ENCODE data around the gene AXIN1.
"Not testable (repeated sequence)": the region's sequence is repeated elsewhere in the genome, so short reads cannot be mapped to it uniquely, and the experiment has no call there.

The AXIN1 gene

GRCh38 chr16:279531-279930 is 73.0 kb downstream of the AXIN1 start:
- no peak for DNase-seq

DNA sequence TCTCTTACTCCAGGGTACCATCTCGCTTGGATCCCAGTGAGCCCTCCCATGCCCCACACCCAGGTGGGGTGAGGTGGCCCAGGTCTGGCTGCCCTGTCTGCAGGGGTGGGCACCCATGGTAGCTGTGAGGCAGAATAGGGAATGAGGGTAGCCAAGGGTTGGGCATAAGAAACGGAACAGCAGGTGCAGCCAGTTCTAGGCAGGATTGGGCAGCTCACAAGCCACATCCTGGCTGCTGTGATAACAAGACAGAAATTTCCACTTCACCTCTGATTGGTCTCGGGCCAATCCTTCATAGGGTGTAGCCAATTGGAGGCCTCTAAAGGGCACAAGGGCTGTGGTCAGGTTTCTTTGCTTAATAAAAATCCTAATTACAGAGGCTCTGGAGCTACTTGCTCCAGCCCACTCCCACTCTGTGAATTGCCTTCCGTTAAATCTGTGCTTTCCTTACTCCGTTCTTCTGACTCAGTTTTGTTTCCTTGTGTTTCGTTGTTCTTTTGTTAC is 73.6 kb downstream of the AXIN1 start:
- DNase-seq: peak; percentile 62

- no peak for DNase-seq
Observed at GRCh38 chr16:276426-277077, 76.0 kb downstream of the AXIN1 start.

- DNase-seq: no peak
Observed at GRCh38 chr16:275786-276232, 76.7 kb downstream of the AXIN1 start, which contains the start of gene RGS11. Gene RGS11 (minus strand): TSS chr16:275944. CDS start chr16:275911, 33 bp downstream.

DNA sequence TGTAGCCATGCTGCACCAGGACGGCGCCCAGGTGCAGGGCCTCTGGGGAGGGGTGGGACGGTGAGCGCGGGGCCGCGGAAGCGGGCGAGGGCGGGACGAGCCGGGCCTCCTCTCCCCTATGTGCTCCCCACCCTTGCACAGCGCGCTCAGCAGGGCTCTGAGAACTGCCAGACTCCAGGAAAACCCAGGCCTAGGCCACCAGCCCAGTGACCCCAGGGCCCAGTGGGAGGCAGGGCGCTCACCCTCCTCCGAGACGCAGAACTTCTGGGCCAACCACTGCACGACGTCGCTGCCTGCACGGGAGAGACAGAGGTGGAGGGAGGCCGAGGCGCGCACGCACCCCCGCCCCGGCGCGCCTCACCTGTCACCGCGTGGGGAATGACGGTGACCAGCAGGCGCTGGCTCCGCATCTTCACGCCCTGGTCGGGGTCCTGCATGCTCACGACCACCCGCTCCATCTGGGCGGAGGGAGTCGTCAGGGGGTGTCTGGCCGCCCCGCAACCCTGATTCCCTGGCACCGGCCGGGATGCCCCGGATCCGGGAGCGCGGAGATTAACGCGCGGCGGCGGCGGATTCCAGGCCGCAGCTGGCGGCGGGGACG is 77.4 kb downstream of the AXIN1 start:
- DNase-seq: peak; percentile 13

DNA sequence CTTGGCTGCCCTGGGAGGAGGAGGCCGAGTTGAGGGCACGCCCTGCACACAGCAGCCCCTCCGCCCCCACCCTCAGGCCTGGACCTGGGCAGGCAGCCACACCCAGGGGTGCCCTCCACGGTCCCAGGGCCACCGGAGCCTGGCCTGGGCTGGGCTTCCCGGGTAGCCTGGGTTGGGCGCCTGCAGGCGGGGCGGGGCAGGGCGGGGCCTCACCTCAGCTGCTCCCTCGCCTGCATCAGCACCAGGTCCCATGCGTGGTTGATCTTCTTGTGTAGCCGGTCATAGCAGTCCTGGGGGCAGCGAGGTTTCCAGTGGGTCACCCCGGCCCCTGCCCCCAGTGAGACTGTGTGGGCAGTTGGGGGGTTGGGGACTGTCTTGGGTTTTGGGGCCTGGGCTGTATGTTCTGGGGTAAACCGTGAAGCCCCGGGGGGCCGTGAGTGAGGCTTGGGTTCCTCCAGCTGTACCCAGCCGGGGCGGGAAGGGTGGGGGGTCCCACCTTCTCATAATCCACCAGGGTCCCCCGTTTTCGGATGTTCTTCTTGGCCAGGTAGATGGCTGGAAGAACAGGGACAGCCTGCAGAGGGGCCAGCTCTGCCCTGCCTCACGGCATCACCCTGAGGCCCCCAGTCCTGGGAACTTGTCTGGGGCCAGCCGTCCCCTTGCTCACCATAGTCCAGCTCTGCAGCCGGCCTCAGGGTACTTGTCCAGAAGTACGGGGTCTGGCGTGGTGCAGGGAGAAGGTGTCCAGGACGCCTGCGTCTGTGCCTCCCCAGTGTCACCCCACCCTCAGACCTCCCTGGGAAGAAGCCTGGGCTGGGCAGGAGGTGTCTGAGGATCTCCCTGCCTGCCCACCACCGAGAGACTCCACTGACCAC is 78.7 kb downstream of the AXIN1 start:
- no peak for DNase-seq

DNA sequence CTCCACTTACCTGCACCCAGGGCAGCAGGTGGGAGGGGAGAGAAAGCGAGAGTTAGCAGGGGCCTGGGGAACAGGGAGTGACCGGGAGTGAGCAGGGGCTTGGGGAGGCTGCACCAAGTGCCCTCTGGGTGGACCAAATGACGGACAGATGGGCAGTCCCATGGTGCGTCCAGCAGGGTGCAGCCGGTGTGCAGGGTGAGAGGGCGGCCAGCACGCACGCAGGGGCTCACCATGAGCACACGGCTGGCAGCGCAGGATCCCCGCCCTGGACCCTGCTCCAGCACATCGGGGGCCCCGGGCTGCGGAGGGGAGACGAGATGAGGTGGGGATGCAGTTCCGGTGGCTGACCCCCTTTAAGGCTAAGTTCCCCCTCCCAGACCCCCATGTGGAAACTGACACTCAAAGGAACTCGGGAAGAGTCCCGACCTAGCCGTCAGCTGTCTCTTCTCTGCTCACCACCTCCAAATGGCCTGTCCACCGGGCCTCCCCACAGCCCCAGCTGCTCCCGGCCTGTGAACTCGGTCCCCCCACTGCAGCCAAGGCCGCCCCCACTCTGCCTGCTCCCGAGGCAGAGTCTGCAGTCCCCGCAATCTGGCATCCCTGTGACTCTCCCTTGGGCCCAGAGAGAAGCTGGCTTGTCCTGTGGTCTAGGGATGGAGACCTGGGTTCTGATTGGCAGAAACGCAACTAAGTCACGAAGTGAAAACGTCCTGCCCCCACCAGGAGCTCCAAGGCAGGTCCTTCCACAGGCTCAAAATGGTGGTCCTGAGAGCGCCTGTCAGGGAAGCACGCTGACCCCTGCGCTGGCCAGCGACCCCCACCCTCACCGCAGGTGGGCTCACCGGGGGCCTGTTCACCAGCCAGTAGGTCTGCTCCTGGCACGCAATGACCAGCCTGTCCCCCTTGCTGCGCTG is 79.6 kb downstream of the AXIN1 start:
- no peak for DNase-seq

GRCh38 chr16:270381-271255 is 81.9 kb downstream of the AXIN1 start:
- no peak for DNase-seq

- DNase-seq: no peak
Observed at GRCh38 chr16:269061-269796, 83.3 kb downstream of the AXIN1 start.

DNA sequence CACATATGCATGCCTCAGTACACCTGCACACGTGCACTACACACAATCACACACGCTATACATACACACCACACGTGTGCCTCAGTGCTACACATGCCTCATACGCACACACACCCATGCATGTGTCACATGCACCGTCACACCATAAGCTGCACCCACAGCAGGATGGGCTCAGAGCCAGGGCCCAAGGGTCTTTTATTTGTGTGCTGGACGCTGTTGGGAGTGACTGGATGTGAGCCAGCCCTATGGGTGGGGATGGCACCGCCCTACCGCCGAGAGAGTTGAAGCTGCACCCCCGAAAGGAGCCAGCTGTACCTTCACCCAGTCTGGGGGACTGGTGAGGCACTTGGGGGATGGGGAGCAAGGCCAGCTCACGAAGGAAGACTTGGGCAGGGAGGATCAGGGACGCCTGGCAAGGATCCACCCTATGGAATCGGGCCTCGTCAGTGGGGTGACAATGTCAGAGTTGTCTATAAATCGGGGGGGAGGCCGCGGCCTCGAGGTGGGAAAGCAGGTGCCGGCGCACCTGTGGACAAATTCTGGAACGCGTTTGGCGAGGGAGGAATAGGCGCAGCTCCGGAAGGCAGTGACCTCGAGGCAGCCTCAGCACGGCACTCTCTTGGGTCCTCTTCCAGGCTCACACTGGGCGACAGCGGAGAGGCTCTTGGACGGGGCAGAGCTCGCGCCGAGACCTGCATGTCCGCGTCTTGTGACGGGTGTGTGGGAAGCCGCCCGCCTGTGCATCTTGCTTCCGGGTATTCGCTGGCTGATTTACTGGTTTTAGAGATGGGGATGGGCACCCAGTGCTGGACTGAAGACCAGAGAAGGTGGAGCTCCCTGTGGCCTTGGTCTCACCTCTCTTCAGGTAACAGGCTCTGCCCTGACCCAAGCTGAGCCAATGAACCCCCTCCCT is 84.1 kb downstream of the AXIN1 start:
- no peak for DNase-seq

- DNase-seq: not testable (repeated sequence)
Observed at GRCh38 chr16:267562-267961, 85.0 kb downstream of the AXIN1 start.

GRCh38 chr16:266258-267164 is 86.0 kb downstream of the AXIN1 start:
- no peak for DNase-seq

- no peak for DNase-seq
Observed at GRCh38 chr16:265711-266110, 86.8 kb downstream of the AXIN1 start.

GRCh38 chr16:265002-265529 is 87.5 kb downstream of the AXIN1 start:
- no peak for DNase-seq

DNA sequence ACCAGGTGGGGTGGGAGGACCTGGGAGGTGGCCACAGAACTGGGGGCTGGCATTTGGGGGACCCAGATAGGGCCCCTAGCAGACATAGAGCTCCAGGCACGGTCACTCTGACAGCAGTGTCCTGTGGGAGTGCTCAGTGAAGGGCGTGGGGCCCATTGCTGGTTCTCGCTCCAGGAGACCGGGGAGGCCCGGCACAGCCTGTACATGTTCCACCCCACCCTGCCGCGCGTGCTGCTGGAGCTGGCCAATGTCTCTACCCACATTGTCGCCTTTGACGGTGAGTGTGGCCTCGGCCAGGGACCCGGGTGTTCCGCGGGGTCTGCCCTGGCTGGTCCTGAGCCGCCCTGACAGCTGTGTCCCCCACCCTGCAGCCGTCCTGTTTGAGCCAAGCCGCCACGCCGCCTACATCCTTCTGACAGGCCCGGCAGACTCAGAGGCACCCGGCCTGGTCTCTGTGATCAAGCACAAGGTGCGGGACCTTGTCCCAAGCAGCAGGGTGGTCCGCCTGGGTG is 88.0 kb downstream of the AXIN1 start:
- no peak for DNase-seq

GRCh38 chr16:263944-264343 is 88.6 kb downstream of the AXIN1 start:
- DNase-seq: no peak

- no peak for DNase-seq
Observed at GRCh38 chr16:263182-263774, 89.2 kb downstream of the AXIN1 start.

Measured in CD4-positive, alpha-beta T cell treated with Interleukin-12 subunit alpha and Interleukin-12 subunit beta, for 1 hour (primary cell).